ENCODE data around the gene ABCC8. TPM values are rescaled to one million over a fixed set of nuclear protein-coding genes. Genes with fewer than 3 reads are reported as not detected.

The ABCC8 gene
- total and polyA plus RNA-seq, 9 of the 15 experiments (the other 6 are each of a cell fraction or from before 2014, with no cell fraction given) = not detected

GRCh38 chr11:17459236-17459896, 17.3 kb downstream of the ABCC8 start:
- no peaks in the 10 kb centered on the region for H3K36me3 ChIP-seq (ENCODE audit: control insufficient read depth, insufficient read depth, low read length)
- ATAC-seq = no peak
- H3K9ac ChIP-seq (ENCODE audit: insufficient read depth in 1 of 2, low read depth in 2 of 2, low read length in 2 of 2) = no peak overlapping the region
- H3K9me3 ChIP-seq (replicated peaks; ENCODE audit: control insufficient read depth, insufficient read depth, low read depth, low read length) = no peaks in the 10 kb centered on the region
- H3K27me3 ChIP-seq (ENCODE audit: control insufficient read depth in 2 of 2, insufficient read depth in 2 of 2, low read length in 2 of 2) = peaks cover 26 to 49% of the 10 kb centered on the region in 2 experiments; a peak in 4 of 5 replicates
- WGBS (ENCODE audit: insufficient coverage, low coverage, missing lambda C conversion rate) = 5% methylated on average over 9 of the region's 9 CpGs
- no peak overlapping the region for H3K4me2 ChIP-seq (ENCODE audit: insufficient read depth, low read length)
- BruUV-seq (replicated peaks) = no TSS peak
- H3K27ac ChIP-seq (ENCODE audit: extremely low read depth, low read depth, low read length) = no peak overlapping the region
- no peaks in the 10 kb centered on the region for H3K79me2 ChIP-seq (ENCODE audit: control insufficient read depth, insufficient read depth, low read length)
- TF ChIP-seq PHF21A (IDR thresholded peaks at IDR 0.05; ENCODE audit: borderline replicate concordance, low read depth) = no peak
- TF ChIP-seq MEF2A (IDR thresholded peaks at IDR 0.05; ENCODE audit: control insufficient read depth, low read depth, low read length) = no peak
- no peak for TF ChIP-seq MECOM (CRISPR knock-in tag; IDR thresholded peaks at IDR 0.05)
- no peak for TF ChIP-seq MAZ (CRISPR knock-in tag; conservative IDR thresholded peaks at IDR 0.05 in 1 of 2, IDR thresholded peaks at IDR 0.05 in 1 of 2)
- intact Hi-C loops (cut with micrococcal nuclease) = no loop called here
- no peaks in the 10 kb centered on the region; the same call in 1 of the 2 replicates for H4K20me1 ChIP-seq (replicated peaks; ENCODE audit: control insufficient read depth, insufficient read depth, low read length)
- H3K4me3 ChIP-seq = no peak overlapping the region
- H3K4me1 ChIP-seq (replicated peaks in 1 of 2; ENCODE audit: control insufficient read depth in 2 of 2, insufficient read depth in 2 of 2, low read length in 2 of 2) = peaks cover 0 to 7% of the 10 kb centered on the region in 2 experiments; a peak in 3 of 5 replicates
- H2AFZ ChIP-seq (ENCODE audit: low read depth, low read length) = no peak overlapping the region
- POLR2A ChIA-PET = interaction anchor here (1.1 kb wide), 1 partner anchor 40 kb away, joined by 3 read pairs; no protein-coding TSS in a partner anchor
- CTCF ChIA-PET (ENCODE audit: low intra/inter-chr PET ratio) = no interaction called here
- DNase-seq (ENCODE audit: extremely low read depth in 1 of 4, low spot score in 3 of 4) = no peak
- no peak for FAIRE-seq
- H3K9me1 ChIP-seq (ENCODE audit: control insufficient read depth, insufficient read depth, low read length) = no peaks in the 10 kb centered on the region
- in situ Hi-C loops (cut with MboI) = no loop called here

GRCh38 chr11:17458268-17458667, 18.4 kb downstream of the ABCC8 start:
- BruUV-seq (replicated peaks) = no TSS peak
- ATAC-seq = no peak
- ChIA-PET POLR2A (no interaction called here), CTCF (ENCODE audit: low intra/inter-chr PET ratio) (no interaction called here)
- peaks cover 30 to 46% of the 10 kb centered on the region in 2 experiments; a peak in 4 of 5 replicates for H3K27me3 ChIP-seq (ENCODE audit: control insufficient read depth in 2 of 2, insufficient read depth in 2 of 2, low read length in 2 of 2)
- intact Hi-C loops (cut with micrococcal nuclease) = no loop called here
- no peak overlapping the region for H3K27ac ChIP-seq (ENCODE audit: extremely low read depth, low read depth, low read length)
- no peak for DNase-seq (ENCODE audit: extremely low read depth in 1 of 4, low spot score in 3 of 4)
- no peak overlapping the region for H3K4me2 ChIP-seq (ENCODE audit: insufficient read depth, low read length)
- no peak overlapping the region for H3K4me3 ChIP-seq
- no peaks in the 10 kb centered on the region; the same call in 1 of the 2 replicates for H4K20me1 ChIP-seq (replicated peaks; ENCODE audit: control insufficient read depth, insufficient read depth, low read length)
- H3K4me1 ChIP-seq (replicated peaks in 1 of 2; ENCODE audit: control insufficient read depth in 2 of 2, insufficient read depth in 2 of 2, low read length in 2 of 2) = peaks cover 0 to 3% of the 10 kb centered on the region in 2 experiments; a peak in 3 of 5 replicates
- H3K36me3 ChIP-seq (ENCODE audit: control insufficient read depth, insufficient read depth, low read length) = no peaks in the 10 kb centered on the region
- in situ Hi-C loops (cut with MboI) = no loop called here
- TF ChIP-seq NFE2L1 (tag; IDR thresholded peaks at IDR 0.05; ENCODE audit: borderline replicate concordance, low read depth) (no peak), HCFC1 (IDR thresholded peaks at IDR 0.05; ENCODE audit: low read depth, low read length) (no peak), BRCA1 (IDR thresholded peaks at IDR 0.05) (no peak), BRCA1 (CRISPR knock-in tag; IDR thresholded peaks at IDR 0.05) (no peak), MYBL2 (IDR thresholded peaks at IDR 0.05; ENCODE audit: low read depth) (no peak), MYBL2 (CRISPR knock-in tag; IDR thresholded peaks at IDR 0.05; ENCODE audit: borderline replicate concordance) (no peak), TEAD1 (CRISPR knock-in tag; IDR thresholded peaks at IDR 0.05) (no peak), SRSF3 (IDR thresholded peaks at IDR 0.05; ENCODE audit: insufficient read depth, low read length) (no peak)
- H3K9me3 ChIP-seq (replicated peaks; ENCODE audit: control insufficient read depth, insufficient read depth, low read depth, low read length) = no peaks in the 10 kb centered on the region
- WGBS (ENCODE audit: insufficient coverage, low coverage, missing lambda C conversion rate) = 0% methylated on average over 8 of the region's 8 CpGs
- no peaks in the 10 kb centered on the region for H3K9me1 ChIP-seq (ENCODE audit: control insufficient read depth, insufficient read depth, low read length)
- H3K9ac ChIP-seq (ENCODE audit: insufficient read depth in 1 of 2, low read depth in 2 of 2, low read length in 2 of 2) = no peak overlapping the region
- no peak overlapping the region for H2AFZ ChIP-seq (ENCODE audit: low read depth, low read length)
- FAIRE-seq = no peak
- H3K79me2 ChIP-seq (ENCODE audit: control insufficient read depth, insufficient read depth, low read length) = no peaks in the 10 kb centered on the region
